CD4-positive, alpha-beta T cell treated with Interleukin-1 beta for 1 hour (primary cell): ENCODE results near the gene MSI1.

Experiments
- DNase-seq, 2 donors: peaks; one replicate each; pipeline ENCODE4 v3.0.0-alpha.2; 2020 to 2022

Gene MSI1

GRCh38 chr12:120368789-120369602 lies at the start of gene MSI1:
Gene MSI1, minus strand, starts transcription at chr12:120369164. Its CDS starts 73 bp downstream, at chr12:120369091.
- DNase-seq, result no peak

- no peak for DNase-seq
Observed at GRCh38 chr12:120417917-120418580, 49.1 kb upstream of the MSI1 start.

- no peak for DNase-seq
Observed at GRCh38 chr12:120416490-120417216, 47.7 kb upstream of the MSI1 start.

GRCh38 chr12:120413901-120414695 lies 45.1 kb upstream of the MSI1 start:
- DNase-seq, result no peak

GRCh38 chr12:120412421-120412820 lies 43.5 kb upstream of the MSI1 start:
- no peak for DNase-seq

GRCh38 chr12:120408771-120409170 lies 39.8 kb upstream of the MSI1 start:
- DNase-seq, result no peak

- DNase-seq, result no peak
Observed at GRCh38 chr12:120406553-120406952, 37.6 kb upstream of the MSI1 start.

GRCh38 chr12:120406069-120406468 lies 37.1 kb upstream of the MSI1 start:
- DNase-seq, result no peak

- no peak for DNase-seq
Observed at GRCh38 chr12:120404271-120404670, 35.3 kb upstream of the MSI1 start.

- DNase-seq, result no peak
Observed at GRCh38 chr12:120403869-120404268, 34.9 kb upstream of the MSI1 start.

- no peak for DNase-seq
Observed at GRCh38 chr12:120402217-120402616, 33.3 kb upstream of the MSI1 start.

- DNase-seq, result no peak
Observed at GRCh38 chr12:120399531-120399930, 30.6 kb upstream of the MSI1 start.

GRCh38 chr12:120397824-120398540 lies 29.0 kb upstream of the MSI1 start:
- DNase-seq, result no peak

- no peak for DNase-seq
Observed at GRCh38 chr12:120394483-120395367, 25.8 kb upstream of the MSI1 start.

GRCh38 chr12:120390540-120391120 lies 21.7 kb upstream of the MSI1 start:
- DNase-seq, result no peak

- no peak for DNase-seq
Observed at GRCh38 chr12:120388691-120389481, 19.9 kb upstream of the MSI1 start.

GRCh38 chr12:120381752-120382419 lies 12.9 kb upstream of the MSI1 start:
- DNase-seq, result no peak

GRCh38 chr12:120378036-120378435 lies 9.1 kb upstream of the MSI1 start:
- no peak for DNase-seq

GRCh38 chr12:120377611-120378010 lies 8.6 kb upstream of the MSI1 start:
- no peak for DNase-seq
